Globus pallidus (tissue), 1 donor: Measurements from ENCODE around the gene ZNF514.

Experiments
- DNase-seq: peaks from one replicate; pipeline ENCODE4 v3.0.0-alpha.2; 2015; ENCODE audit warnings: low spot score

The ZNF514 gene

DNA sequence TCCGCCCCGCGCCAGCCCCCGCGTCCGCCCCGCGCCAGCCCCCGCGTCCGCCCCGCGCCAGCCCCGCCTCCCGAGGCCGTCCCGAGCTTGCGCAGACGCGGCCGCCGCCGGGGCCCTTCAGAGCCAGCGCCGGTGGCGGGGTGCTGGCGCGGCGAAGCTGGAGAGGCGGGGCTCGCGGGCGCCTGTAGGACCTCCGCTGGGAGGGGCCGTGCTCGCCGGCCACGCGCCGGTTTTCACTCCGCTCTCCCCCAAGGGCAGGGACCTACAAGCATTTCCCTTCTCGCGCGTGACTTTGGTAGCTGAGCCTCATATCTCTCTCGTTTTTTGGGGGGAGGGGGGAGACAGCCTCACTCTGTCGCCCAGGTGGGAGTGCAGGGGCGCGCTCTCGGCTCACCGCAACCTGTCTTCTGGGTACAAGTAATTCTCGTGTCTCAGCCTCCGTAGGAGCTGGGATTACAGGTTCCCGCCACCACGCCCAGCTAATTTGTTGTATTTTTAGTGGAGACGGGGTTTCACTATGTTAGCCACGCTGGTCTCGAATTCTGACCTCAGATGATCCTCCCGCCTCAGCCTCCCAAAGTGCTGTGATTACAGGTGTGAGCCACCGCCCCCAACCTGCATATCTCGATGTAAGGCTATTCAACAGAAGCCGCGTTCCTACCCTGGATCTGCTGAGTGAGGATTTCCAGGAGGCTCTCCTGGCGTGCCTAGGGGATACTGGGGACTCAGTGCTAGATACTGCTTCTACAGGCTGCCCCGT is at the start of gene ZNF514:
TSS of gene ZNF514 (minus strand) at position 159 of the 760 bp plus-strand sequence. CDS start 6,595 bp downstream, outside the sequence.
- peak; percentile 80 for DNase-seq

DNA sequence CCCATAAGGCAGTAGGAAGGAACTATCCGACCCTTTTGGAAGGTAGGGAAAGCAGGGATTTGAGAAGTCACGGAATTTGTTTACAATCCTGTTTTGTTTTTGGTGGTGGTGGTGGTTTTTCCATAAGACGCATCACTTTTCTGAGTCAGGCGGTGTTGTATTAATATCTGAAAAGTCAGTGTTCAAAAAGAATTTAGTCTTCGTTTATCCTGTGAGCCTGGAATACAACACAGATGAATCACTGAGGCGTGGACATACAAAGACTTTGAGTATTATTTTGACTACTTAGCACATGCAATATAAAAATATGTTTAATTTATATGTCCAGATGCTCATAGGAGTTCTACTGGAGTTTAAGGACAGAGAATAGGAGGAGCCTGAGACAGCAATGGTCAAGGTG is 48.5 kb upstream of the ZNF514 start:
- no peak for DNase-seq

DNA sequence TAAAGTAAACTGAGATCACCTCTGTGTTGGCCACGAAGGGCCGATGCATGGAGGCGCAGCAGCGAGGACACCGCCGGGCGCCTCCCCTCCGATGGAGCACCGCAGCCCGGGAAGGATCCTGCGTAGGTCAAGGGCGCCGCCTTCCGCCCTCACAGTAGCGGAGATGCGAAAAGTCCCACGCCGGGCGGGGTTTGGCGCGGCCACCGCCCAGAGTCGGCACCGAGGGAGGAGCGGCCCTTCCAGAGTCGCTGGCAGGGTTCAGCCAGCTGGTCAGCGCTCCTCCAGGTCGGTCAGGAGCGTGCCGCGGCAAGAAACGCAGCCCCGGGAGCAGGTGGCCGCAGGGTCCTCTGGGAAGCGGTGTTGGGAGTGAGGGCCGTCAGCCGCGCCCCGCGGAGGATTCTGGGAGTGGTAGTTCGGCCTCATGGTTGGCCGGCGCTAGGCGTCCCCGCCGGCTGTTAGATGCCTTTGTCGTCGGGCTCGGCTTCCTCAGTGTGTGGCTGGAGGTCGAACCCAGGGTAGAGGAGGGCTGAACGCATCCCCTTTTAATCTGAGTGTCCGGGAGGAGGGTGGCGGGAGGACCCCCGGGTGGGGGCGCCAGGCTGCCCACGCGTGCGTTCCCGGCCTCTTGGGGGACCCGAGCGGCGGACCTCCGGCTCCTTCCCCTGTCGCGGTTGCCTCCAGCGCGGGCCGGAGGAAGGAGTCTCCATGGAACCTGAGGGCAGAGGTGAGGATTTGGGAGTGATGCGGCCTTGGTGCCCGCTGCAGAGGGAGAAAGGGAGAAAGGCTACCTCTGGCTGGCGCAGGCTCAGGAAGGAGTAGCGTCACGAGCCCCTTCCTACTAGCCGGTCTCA is 47.7 kb upstream of the ZNF514 start, which contains the start of gene ZNF892:
TSS of gene ZNF892 (plus strand) at position 411 of the 851 bp plus-strand sequence. CDS start at position 706, 295 bp downstream.
- peak; percentile 87 for DNase-seq

DNA sequence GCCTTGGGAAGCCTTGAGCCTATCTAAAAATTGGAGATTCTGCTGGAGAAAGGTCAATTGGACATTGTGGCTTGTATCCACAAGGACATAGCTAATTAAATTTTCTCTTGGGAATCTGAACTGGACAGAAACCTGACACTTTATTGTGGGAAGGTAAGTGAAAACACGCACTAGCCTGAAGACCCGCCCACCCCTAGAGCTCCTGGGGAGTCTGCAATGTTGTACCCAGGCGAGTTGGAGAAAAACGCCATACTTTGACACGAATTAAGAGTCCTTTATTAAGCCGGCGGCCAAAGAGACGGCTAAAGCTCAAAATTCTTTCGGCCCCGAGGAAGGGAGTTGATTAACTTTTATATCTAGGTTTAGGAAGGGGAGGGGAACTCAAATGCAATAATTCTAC is 46.4 kb upstream of the ZNF514 start:
- no peak for DNase-seq

DNA sequence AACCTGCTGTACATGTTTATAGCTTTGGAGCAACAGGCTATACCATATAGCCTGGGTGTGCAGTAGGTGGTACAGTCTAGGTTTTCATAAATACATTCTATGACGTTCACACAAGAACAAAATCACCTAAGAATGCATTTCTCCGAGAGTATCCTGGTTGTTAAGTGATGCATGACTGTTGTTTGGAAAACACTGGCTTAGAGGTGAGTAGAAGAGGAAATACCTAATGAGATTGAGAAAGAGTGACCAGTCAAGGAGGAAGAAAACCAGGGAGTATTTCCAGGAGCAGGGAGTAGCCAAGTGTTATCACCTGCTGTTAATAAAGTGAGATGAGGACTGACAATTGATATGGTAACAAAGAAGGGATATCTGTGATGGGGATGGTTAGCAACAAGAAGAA is 44.7 kb upstream of the ZNF514 start:
- no peak for DNase-seq

DNA sequence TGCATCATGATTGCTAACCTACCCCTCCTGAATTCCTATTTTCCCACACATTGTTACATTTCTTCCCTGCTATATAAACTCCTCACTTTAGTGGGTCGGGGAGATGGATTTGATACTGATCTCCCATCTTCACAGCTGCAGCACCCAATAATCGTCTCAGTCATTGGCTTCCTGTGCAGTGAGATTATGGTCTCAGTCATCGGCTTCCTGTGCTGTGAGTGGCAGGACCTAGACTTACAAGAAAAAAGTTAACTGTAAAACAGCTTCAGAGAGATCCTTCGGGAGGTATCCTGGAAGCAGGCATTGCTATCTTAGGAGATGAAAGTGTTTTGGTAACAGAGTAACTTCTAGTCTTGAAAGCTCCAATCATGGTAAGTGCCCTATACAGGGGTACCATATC is 44.3 kb upstream of the ZNF514 start:
- DNase-seq, result no peak

DNA sequence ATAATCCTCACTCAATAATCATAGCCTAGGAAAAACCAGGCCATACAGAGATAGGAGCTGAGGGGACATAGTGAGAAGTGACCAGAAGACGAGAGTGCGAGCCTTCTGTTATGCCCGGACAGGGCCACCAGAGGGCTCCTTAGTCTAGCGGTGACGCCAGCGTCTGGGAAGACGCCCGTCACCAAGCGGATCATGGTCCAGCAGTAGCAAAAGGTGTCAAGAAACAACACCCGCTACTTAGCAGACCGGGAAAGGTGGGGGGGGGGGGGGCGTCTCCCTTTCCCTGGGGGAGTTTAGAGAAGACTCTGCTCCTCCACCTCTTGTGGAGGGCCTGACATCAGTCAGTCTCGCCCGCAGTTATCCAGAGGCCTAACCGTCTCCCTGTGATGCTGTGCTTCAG is 33.3 kb upstream of the ZNF514 start:
- DNase-seq, result peak; percentile 22

DNA sequence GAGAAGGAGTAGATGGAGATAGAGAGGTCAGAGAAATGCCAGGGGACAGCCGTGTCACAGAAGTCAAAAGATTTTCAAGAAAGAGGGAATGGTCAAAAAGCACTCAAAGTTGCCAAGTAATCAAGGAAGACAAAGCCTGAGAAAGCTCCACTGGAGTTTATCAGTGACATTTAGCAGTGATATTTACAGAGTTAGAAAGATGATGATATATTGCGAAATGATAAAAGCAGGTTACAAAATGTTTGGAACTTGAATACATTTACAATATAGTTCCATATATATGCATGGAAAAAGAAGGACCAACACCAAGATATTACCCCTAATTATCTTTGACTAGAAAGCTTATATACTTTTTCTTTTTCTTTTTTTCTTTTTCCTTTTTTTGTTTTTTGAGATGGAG is 26.3 kb upstream of the ZNF514 start:
- no peak for DNase-seq

DNA sequence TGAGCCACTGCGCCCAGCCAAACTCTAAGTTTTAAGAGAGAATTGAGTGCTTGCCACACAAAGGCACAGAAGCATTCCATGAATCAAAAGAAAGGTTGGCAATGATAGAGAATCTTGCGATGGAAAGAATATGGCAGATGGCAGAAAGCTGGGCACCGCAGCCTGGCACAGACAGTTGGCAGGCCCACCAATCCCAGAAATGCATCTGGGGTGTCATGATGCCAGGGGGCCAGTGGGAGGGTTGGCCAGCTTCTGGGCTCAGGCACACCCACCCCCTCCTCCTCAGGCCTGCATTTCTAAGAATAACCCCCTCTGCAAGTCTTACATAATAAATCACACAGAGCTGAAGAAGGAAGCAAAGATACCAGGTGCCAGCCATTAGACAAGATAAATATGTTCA is 25.5 kb upstream of the ZNF514 start:
- DNase-seq, result no peak

DNA sequence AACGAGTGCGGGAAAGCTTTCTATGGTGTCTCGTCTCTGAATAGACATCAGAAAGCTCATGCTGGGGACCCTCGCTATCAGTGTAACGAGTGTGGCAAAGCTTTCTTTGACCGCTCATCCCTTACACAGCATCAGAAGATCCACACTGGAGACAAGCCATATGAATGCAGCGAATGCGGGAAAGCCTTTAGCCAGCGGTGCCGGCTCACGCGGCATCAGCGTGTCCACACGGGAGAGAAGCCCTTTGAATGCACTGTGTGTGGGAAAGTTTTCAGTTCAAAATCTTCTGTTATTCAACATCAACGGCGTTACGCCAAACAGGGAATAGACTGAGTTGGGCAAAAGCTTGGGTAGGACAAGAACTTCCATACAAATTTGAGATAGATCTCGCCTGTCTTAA is 22.1 kb upstream of the ZNF514 start:
- no peak for DNase-seq

DNA sequence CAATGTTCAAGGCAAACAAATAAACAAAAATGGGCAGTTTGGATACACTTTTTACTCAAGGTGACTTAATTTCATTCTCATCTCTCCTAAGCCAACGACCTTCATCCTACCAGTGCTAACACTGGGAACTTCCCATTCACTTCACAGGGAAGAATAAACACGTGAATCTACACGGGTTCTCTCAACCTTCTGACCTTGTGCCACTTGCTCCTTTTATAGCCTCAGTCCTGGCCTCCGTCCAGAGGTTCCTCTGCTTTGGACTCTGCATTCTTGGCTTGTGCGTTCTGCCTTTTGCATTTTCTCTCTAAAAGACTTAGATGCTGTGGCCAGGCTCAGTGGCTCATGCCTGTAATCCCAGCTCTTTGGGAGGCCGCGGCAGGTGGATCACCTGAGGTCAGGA is 19.8 kb upstream of the ZNF514 start:
- no peak for DNase-seq

DNA sequence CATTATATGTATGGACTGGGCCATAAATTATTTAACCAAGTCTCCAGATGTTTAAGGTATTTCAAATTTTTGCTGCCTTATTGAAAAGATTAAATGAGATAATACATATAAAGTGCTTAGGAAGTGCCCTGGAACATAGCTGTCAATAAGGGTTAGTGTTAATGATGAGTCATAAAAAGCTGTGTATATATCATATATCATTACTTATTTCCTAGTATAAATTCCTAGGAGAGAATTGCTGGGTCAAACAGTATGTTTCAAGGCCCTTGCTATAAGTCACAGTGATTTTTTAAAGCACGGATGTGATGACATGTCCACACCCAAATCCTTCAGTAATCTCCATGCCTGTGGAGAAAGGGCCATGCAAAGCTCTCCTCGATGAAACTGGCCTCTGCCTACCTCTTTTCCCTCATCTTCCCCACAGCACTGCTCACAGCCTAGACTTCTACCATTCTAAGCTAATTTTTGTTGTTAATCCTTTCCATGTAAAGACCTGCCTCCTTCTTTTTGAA is 14.4 kb upstream of the ZNF514 start:
- no peak for DNase-seq

DNA sequence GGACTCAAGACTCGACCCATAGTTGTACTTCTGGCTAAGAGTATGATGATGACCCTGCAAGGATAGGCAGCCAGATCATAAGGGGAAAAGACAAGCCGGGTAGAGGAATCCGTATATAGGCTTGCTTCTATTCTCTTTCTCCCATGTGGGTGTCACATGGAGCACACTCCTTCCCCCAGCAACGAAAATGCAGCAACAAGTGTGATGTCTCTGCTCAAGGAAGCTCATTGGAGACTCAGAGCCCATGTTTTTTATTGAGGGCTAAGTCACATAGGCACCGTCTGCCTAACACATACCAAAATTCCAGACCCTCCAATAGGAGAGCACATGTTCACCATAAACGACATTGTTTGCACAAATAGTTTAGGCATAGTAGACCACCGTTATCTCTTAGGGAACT is 12.3 kb upstream of the ZNF514 start:
- no peak for DNase-seq

DNA sequence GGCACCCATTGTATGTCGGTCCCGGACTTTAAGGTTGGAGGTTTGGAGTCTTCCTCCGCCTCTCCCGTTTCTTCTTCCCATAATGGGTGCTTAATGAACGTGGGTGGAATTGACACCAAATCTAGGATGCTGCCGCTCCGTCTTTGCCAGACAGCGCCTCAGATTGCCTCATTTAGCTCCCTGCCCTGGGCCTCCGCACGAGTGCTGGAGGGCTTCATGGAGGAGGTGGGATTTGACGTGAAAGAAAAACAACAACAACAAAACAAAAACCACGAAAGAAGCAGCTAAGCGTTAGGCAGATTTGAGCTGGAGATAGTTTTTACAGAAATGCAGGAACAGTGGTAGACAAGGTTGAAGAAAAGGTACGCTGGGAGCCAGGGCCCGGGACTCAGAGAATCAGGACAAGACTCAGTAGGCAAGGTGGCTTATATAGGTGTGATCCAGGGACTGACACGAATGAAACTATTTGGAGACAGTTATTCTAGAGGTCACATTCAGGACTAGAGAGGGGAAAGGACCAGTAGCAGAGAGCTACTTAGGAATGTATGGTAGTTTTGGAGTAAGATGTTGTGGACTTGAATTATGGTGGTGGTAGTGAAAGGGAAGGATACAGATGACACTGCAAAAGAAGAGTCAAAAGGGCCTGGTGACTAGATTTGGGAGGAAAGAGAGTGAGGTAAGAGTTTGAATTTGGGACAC is 6.6 kb upstream of the ZNF514 start:
- DNase-seq, result no peak

DNA sequence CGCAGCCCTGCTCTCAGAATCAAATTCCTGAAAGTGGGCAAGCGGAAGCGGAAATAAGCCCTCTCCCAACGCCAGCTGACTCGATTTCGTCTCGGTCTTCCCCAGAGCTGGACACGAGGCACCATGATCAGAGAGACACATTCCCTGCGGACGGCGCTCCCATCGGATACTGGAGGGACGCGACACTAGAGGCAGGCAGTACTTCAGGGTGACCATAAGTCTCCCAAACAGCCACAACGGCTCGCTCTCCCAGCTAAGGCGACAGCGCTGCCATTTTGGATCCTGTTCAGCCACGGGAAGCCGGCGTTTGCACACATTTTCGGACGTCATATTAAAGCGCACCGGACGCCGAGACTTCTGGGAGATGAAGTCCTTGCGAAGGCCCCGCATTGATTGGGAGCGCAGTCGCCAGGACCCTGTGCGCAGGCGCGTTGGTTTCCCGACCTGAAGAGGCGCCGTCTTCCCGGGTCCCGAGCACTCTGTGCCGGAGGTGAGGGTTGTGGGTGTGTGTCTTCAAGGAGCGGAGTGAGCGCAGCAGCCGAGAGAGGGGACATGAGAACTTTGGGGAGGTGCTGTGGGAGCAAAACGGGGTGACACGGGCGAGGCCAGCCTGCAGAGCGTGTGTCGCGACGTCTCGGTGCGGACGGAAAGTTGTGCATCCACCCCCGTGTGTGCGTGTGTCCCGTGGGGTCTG is 5.9 kb upstream of the ZNF514 start, which contains the start of gene ZNF2:
TSS of gene ZNF2 (plus strand) at position 439 of the 694 bp plus-strand sequence. CDS start 10,418 bp downstream, outside the sequence.
- peak; percentile 97 for DNase-seq

DNA sequence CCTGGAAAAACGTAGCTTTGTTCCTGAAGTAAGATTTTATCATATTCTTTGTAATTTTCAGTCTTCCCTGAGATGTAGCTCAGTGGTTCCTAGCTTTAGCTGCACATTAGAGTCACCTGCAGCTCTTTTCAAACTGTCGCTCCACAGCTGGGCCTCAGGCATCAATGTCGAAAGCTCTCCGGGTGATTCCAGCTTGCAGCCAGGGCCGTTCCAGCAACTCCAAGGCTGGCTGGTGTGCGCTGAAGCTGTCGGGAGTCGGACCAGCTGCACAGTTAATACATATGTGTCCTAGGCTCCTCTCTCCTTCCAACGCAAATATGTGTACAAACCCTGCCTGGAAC is 5.4 kb upstream of the ZNF514 start:
- no peak for DNase-seq

DNA sequence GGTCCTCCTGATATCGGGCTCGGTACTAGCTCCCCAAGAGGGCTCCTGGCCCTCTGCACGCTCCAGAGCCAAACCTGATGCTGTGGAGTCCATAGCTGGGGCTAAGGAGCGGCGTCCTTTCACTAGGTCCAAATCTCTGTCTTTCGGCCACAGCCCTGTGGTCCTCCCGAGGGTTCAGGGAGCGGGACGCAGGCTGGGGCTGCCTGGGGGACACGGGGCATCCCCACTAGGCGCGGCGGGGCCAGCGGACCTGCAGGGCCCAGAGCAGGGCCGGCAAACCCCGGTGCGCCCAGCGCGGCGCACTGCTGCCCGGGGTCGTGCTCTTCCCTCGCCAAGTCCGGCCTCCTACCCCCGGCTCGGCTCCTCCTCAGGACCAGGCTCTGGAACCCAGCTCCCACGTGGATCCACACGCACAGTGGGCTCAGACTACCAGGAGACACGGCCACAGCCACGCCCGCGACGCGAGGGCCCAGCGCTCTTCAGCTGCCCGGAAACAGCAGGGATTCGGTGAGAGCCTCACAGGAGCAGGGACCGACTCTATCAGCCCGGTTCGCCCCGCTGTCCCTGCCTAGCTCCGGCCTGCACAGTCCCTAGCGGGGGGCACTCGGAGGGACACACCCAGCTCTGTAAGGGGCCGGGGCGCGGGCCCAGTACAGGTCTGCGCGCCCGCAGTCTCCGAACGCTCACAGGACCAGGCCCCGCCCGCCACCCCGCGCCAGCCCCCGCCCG is 593 bp downstream of the ZNF514 start:
- peak; percentile 61 for DNase-seq

DNA sequence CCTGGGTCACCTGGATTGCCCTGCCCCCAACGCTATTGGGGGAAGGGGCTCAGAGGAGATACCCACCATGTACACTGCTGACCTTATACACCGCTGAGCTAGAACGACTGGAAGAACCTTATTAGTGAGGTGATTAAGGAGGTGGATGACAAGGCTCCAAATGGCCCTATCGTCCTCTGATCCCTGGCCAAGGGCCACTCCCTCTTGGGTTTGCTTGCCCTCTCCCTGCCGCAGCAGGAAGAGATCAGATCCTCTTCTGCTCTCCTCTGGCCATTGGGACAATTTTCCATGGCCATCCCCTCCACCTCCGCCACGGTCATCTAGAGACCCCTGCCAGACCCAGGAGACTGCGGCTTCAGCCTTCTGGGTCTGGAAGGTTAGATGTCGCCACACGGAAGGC is 1.2 kb downstream of the ZNF514 start:
- DNase-seq, result no peak

DNA sequence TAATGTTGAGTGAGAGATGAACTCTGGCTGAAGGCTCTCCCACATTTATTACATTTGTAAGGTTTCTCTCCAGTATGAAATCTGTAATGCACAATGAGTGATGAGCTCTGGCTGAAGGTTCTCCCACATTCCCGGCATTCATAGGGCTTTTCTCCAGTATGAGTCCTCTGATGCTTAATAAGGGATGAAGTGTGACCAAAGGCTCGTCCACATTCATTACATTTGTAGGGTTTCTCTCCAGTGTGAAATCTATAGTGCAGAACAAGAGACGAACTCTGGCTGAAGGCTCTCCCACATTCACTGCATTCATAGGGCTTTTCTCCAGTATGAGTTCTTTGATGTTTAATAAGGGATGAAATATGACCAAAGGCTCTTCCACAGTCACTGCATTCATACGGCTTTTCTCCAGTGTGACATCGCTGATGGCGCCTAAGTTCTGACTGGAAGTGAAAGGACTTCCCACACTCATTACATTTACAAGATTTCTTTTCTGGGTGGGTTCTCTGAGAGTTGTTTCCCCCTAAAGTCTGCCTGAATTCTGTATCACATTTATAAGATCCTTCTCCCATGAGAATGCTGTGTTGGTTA is 10.2 kb downstream of the ZNF514 start:
- DNase-seq, result no peak

DNA sequence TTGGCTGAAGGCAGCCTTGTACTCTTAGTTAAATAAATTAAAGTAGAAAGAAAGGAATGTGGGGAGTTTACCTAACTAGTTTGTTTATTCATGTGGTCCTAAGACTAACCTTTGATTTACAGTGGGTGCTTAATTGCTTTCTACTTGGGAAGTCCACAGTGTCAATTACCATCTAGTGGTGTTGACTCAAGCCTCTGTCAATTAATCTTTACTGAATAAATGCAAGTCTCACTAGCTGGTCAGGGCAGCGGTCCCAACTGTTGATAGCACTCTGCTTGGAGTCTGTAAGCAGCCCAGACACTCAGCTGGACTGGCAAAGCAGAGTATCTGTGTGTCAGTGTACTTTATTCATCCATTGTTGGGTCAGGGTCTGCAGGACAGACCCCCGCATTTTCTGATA is 15.8 kb downstream of the ZNF514 start:
- DNase-seq, result no peak

DNA sequence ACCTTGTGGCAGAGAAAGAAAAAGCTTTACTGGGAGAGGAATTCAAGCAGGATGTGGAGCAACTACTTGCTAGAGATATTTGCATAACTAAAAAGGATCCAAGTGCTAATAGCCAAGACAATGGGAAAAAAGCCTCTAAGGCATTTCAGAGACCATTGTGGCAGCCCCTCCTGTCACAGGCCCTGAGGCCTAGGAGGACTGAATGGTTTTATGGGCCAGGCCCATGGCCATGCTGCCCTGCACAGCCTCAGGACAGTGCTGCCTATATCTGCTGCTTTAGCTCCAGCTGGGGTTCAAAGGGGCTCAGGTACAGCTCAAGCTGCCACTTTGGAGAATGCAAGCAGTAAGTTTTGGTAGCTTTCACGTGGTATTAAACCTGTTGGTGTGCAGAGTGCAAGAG is 20.9 kb downstream of the ZNF514 start:
- no peak for DNase-seq
